Mononuclear cell (primary cell): ENCODE results near the gene SCCPDH. TPM values are rescaled to one million over a fixed set of nuclear protein-coding genes. Genes with fewer than 3 reads are reported as not detected.

Experiments used
- H3K27me3 ChIP-seq: 2 replicates; pipeline ENCODE4 v1.6.0; 2011; ENCODE audit warnings: low read length, control low read depth; ENCODE audit not compliant: insufficient read depth
- H3K4me1 ChIP-seq: 2 replicates; pipeline ENCODE4 v1.5.1; 2011; ENCODE audit warnings: mild to moderate bottlenecking, low read length, control low read depth; ENCODE audit not compliant: insufficient read depth
- H3K4me3 ChIP-seq: 2 replicates; pipeline ENCODE4 v1.5.1; 2011; ENCODE audit warnings: mild to moderate bottlenecking, low read length, moderate library complexity
- H3K9me3 ChIP-seq: 2 replicates; pipeline ENCODE4 v1.5.1; 2011; ENCODE audit warnings: low read depth, mild to moderate bottlenecking, control low read depth, low read length
- total RNA-seq: library from RNA; depleted of rRNA; stranded (reverse); fragments of >200 nt; gene quantifications from one replicate; pipeline ENCODE4 v1.2.3, GENCODE V29; 2012

SCCPDH gene
- total RNA-seq, 1 donor: 8.6 TPM

DNA sequence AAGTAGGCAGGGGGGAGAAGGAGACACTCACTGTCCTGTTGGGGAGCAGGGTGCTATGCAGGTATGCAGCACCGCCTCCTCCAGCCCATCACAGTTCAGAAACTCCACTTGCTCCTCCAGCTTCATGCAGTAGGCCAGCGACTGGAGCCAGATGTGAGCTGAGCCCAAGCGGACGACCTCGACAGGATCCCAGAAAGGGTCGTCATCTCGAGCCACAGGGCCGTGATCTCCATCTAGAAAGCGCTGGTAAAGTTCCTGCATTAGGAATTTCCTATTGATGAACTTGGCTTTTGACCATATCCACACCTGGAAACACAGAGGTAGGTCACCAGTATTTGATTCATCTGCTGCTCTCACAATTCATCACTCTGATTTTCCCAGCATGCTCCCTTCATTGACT, 56.1 kb downstream of the SCCPDH start:
- Histone ChIP-seq H3K27me3 (no peaks in the 10 kb centered on the region), H3K9me3 (no peaks in the 10 kb centered on the region), H3K4me1 (peaks cover 21% of the 10 kb centered on the region), H3K4me3 (no peak overlapping the region)

DNA sequence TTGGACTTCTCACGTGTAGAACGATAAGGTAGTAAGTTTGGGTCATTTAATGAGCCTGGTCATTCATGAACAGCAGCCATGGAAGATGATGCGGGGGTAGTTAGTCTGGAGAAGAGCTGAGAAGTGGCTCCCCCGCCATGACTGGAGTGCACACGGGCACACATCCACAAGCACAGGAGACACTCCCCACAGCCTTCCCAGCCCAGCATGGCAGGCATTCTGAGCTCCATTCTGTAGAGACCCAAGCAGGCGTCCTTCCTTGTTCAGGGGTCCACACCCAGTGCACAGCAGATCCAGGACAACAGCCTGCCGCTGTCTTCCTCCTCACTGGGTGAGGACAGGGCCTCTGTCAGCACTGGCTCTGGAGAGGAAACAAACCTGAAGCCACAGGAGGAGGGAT, 57.0 kb downstream of the SCCPDH start:
- Histone ChIP-seq H3K4me3 (no peak overlapping the region), H3K4me1 (peaks cover 21% of the 10 kb centered on the region), H3K9me3 (no peaks in the 10 kb centered on the region), H3K27me3 (no peaks in the 10 kb centered on the region)

DNA sequence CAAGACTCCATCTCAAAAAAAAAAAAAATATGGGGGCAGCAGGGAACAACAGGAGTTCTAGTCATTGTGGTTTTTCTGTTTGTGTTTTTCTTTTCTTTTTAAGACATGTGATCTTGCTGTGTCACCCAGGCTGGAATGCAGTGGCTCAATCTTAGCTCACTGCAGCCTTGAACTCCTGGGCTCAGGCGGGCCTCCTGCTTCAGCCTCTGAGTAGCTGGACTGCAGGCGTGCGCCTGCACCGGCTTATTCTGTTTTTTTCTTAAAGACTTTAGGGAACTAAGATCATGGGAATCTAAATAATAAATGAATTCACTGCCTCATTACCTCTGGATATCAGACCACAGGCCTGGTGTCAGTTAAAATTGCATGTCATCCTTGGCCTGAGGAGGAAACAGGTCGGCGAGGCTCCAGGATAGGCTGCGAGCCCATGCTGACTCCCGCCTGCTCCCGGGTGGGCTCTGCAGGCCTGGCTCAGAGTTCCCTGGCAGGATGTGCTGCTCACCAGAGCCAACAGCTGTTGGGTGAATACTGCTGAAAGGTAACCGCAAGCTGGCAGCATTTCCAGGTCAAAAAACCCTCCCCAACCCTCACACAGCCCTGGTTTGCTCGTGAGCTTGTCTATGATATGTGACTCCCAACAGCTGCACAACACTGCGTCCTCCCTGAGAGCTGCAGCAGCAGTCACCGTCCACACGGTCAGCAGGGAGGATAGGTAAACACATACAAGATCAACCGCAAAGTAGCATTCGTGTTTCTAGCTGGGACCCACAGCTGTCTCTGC, 58.1 kb downstream of the SCCPDH start:
- H3K27me3 ChIP-seq: no peaks in the 10 kb centered on the region
- peaks cover 21% of the 10 kb centered on the region for H3K4me1 ChIP-seq

DNA sequence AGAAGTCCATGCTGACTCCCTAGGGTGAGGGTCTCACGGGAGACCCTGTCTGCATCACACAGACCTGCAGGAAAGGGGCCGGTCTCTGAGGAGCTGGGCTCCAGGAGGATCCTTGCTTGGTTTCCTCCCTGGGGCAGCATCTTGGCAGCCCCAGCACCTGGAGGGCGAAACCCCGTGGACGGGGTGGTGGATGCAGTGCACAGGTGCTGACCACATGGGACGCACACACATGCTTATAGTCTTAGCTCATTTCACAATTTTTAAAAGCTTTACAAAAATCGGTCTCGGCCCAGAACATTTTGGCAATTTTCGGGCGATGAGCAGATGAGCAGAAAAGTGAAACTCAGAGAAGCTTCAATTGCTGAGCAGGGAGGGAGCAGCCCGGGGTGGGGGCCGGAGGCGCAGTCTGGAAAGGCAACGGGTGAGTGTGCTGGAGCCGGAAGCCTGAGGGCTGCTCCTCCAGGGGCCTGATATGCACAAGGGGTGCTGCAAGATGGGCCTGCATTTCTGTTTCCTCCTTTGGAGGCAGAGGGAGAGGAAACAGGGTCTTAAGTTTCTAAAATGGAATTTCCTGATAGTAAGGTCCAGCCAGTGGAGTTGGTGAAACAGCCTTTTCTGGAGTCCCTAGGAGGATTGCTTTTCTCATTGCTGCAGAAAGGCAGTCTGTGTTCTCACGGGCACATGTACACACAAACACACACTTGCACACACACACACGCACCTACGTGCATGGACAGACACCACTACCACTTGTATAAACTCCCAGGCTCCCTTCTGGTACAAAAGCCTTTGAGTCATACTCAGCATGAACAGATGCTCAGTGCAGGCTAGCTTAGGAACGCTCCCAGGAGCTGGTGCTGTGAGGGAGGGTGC, 60.6 kb downstream of the SCCPDH start:
- Histone ChIP-seq H3K27me3 (no peaks in the 10 kb centered on the region), H3K4me3 (no peak overlapping the region), H3K4me1 (peaks cover 21% of the 10 kb centered on the region), H3K9me3 (no peaks in the 10 kb centered on the region)

More for the DNA sequence above, 58.1 kb downstream of the SCCPDH start:
- no peak overlapping the region for H3K4me3 ChIP-seq
- no peaks in the 10 kb centered on the region for H3K9me3 ChIP-seq

DNA sequence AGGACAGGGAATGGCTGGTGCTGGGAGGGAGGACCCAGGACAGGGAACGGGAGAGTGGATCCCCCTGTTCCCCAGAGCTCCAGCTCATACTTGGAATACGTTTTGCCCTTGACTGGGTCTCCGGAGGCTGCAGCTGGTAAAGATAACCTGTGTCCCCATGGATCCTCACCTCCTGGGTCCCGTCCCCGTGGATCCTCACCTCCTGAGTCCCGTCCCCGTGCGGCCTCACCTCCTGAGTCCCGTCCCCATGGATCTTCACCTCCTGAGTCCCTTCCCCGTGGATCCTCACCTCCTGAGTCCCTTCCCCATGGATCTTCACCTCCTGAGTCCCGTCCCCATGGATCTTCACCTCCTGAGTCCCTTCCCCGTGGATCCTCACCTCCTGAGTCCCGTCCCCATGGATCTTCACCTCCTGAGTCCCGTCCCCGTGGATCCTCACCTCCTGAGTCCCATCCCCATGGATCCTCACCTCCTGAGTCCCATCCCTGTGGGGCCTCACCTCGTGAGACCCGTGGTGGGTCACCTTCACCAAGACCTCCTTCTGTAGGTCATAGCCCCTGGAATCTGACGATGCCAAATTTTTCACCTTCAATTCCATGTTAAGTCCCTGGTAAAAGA, 61.4 kb downstream of the SCCPDH start:
- Histone ChIP-seq H3K9me3 (no peaks in the 10 kb centered on the region), H3K4me3 (no peak overlapping the region), H3K27me3 (no peaks in the 10 kb centered on the region), H3K4me1 (peaks cover 21% of the 10 kb centered on the region)

DNA sequence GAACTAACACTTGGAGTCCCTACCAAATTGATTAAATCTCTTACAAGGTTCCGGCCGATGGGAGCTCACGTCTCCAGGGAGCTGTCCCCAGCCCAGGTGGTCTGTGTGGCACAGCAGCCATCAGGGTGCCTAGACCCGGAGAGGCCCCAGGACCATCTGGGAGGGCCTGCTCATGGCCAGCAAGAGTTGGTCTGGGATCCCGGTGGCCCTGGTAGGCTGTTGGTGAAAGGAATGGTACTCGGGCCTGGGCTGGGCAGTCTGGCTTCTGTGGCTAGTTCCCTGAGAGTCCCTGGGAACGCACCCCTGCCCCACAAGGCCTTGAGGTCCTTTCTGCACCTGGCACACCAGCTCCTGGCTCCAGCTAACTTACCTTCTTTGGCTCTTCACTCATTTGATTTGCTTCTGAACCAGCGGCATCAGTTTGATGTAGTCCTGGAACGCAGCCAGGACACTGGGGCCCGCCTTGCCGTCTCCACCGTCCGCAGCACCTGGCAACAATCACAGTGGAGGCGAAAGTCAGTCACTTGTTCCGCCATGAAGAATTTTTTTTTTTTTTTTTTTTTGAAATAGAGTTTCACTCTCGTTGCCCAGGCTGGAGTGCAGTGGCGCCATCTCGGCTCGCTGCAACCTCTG, 62.5 kb downstream of the SCCPDH start:
- Histone ChIP-seq H3K27me3 (no peaks in the 10 kb centered on the region), H3K9me3 (no peaks in the 10 kb centered on the region), H3K4me1 (peaks cover 21% of the 10 kb centered on the region), H3K4me3 (no peak overlapping the region)

DNA sequence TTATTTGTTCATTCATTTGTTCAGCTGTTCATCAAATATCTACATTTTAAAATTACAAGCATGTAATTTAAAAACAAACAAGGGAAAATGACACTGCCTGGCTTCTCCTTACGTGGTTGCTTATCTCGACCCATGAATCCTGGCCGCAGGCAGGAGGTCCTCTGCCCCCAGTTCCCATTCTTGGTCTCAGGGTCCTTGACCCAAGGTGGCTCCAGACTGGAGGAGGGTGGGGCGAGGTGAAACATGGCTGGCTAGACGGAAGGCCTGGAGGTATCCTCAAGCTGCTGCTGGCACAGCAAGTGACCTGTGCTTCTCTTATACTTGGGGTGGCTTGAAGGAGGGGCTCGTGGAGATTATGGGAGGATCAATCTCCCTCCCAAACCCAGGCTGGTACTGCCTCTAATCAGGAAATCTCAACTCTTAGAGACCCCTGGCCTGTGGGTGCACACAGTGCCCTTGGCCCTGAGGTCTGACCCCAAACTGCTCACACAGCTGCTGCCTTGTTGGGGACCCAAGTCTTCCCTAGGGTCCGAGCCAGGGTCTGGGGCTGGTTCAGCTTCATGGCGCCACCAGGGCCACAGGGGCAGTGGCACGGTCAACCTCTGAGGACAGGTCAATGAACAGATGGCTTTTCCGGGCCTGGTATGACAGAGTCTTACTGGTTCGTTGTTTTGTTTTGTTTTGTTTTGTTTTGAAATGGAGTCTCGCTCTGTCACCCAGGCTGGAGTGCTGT, 63.7 kb downstream of the SCCPDH start:
- Histone ChIP-seq H3K4me3 (no peak overlapping the region), H3K27me3 (no peaks in the 10 kb centered on the region), H3K4me1 (peaks cover 12% of the 10 kb centered on the region), H3K9me3 (no peaks in the 10 kb centered on the region)

DNA sequence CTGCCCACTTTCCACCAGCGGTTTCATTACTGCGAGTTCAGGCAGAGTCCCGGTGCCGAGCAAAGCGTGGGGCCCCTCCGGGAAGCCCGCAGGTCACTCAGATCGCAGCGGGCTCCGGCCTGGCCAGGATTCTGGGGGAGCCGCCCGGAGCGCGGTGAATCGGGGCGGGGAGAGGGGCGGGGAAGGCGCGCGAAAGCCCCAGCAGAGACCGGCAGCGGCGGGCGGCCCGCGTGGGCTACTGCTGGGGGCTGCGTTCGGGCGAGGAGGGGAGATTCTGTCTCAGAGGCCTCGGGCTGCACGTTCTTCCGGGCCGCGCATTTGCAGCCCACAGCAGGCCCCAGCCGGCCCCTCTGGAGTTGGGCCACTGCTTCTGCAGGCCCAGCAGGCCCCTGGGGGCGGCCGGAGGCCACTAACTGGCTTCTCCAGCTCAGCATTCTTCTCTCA, 64.7 kb downstream of the SCCPDH start:
- H3K4me3 ChIP-seq: no peak overlapping the region
- no peaks in the 10 kb centered on the region for H3K27me3 ChIP-seq
- no peaks in the 10 kb centered on the region for H3K9me3 ChIP-seq
- peaks cover 12% of the 10 kb centered on the region for H3K4me1 ChIP-seq

DNA sequence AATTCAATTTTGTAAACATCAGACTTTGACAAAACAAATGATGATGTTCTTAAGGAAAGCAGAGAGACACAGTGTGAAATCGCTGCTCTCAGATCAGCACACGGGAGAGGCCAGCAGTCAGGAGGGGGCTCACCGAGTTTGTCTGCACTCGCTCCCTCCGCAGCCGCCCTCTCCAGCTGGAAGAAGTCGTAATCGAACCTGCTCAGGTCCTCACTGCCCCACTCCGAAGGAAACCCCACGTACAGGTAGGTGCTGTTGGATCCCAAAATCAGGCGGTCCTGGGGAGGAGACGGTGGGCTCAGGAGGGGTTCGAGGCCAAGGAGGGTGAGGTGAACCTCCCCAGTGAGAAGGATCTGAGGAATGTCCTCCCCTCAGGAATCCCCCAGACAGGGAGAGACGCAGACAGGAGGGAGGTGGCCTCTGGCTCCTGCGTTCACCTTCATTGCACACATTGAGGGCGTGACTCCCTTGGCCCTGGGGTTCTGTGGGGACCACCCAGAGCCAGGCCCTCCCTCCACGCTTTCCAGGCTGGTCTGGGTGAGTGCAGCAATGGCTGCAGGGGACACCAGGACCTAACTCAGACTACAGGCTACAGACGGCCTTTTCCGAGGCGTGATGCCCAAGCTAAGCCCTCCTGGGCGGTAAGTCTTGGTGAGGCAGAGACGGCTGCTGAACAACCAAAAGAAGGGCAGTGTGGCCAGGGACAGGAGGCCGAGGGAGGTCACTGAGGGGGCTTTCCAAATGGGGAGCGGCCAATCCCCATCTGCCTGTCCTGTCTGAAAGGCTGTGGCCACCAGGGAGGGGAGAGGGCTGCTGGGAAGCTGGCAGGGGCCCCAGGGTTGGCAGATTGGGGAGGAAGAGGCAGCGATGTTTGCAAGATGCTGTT, 65.5 kb downstream of the SCCPDH start:
- no peaks in the 10 kb centered on the region for H3K27me3 ChIP-seq

DNA sequence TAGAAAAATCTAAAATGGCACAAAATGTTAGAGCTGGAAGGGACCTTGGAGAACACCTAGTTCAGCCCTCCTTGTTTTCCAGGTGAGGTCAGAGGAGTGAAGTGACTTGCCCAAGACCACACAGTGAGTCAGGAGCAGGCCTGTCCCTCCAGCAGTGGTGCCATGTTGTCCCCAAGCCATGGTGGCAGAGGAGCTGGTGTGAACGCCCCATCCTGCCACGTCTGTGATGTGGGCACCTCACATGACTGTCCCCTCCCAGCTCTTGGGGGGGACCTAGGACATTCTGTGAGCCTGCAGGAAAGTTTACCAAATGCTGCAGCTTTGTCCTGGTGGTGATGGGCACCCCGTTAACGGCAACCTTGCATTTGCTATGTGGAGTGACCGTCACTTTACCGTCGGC, 66.2 kb downstream of the SCCPDH start:
- Histone ChIP-seq H3K4me3 (no peak overlapping the region), H3K4me1 (no peaks in the 10 kb centered on the region), H3K27me3 (no peaks in the 10 kb centered on the region), H3K9me3 (no peaks in the 10 kb centered on the region)

More for the DNA sequence above, 65.5 kb downstream of the SCCPDH start:
- Histone ChIP-seq H3K9me3 (no peaks in the 10 kb centered on the region), H3K4me3 (no peak overlapping the region), H3K4me1 (peaks cover 6% of the 10 kb centered on the region)

DNA sequence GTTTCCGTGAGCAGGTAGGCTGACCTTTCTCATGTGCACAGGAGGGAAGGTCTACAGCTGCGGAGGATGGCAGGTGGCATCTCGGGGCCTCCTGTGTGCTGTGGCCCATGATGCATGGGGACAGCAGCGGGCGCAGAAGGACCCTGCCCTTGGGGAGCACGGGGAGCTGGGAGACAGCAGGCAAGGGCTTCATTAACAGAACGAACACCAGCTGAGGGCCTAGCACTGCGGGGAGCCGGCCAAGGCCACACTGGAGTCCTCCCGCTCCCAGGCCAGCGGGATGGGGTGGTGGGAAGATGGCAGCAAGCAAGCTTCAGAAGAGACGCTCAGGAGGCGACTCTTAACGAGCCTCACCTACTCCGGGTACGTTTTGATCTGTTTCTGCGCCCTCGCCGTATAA, 66.6 kb downstream of the SCCPDH start:
- Histone ChIP-seq H3K4me1 (no peaks in the 10 kb centered on the region), H3K9me3 (no peaks in the 10 kb centered on the region), H3K4me3 (no peak overlapping the region), H3K27me3 (no peaks in the 10 kb centered on the region)

DNA sequence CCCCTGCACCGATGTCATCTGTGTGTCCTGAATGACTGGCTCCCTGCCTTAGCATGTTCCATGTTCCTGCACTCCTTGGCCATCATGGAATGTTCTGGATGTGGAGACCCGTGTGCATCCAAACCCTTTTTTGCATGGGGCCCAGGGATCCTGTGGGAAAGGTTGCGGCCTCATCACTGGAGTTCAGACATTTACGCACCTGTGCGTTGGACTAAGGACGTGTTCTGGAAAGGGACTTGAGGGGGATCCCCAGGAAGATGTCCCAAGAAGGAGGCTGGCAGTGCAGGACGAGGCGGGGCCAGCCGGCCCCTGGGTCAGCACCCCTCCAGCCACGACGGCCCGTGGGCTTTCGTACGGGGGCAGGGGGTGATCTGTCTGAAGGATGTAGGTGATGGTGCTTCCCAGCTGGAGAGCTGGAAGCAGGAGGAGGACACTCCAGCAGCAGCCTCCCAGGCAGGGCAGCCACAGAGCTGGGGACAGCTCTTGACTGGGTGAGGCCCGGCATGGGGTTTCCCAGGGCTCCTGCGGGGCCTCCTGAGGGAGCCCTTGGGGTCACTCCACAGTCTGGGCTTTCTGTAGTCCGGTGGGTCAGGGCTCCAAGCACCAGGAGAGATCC, 67.2 kb downstream of the SCCPDH start:
- H3K4me3 ChIP-seq: no peak overlapping the region
- no peaks in the 10 kb centered on the region for H3K27me3 ChIP-seq
- no peaks in the 10 kb centered on the region for H3K9me3 ChIP-seq
- H3K4me1 ChIP-seq: no peaks in the 10 kb centered on the region

DNA sequence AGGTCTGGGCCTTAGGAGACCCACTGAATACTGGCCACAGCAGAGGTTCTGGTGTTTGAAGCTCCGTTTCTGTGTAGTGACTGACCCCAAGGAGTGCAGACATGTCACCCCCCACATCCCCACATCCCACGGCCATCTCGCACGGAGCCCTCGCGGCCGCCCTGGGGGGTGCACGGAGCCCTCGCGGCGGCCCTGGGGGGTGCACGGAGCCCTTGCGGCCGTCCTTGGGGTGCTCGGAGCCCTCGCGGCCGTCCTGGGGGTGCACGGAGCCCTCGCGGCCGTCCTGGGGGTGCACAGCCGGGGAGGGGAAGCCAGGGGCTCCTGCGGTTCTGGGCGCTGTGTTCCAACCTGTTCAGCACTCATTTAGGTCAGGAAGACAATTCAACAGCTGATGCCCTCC, 68.4 kb downstream of the SCCPDH start:
- Histone ChIP-seq H3K4me1 (no peaks in the 10 kb centered on the region), H3K4me3 (no peak overlapping the region), H3K9me3 (no peaks in the 10 kb centered on the region), H3K27me3 (no peaks in the 10 kb centered on the region)
